Subcutaneous abdominal adipose tissue (tissue), 5 donors: ENCODE data around the gene DNASE1.

Experiments
- H3K27ac ChIP-seq: one replicate; pipeline ENCODE4 v1.7.0; 2013; ENCODE audit warnings: low read depth, mild to moderate bottlenecking, inconsistent platforms, low read length, moderate library complexity
- H3K27me3 ChIP-seq, 5 donors: one replicate each; pipeline ENCODE4 v1.7.0; 2013; ENCODE audit warnings: low read length in 5 of 5, inconsistent platforms in 1 of 5; ENCODE audit not compliant: control insufficient read depth in 5 of 5, insufficient read depth in 4 of 5
- H3K36me3 ChIP-seq, 5 donors: one replicate each; pipeline ENCODE4 v1.7.0; 2013; ENCODE audit warnings: low read length in 5 of 5; ENCODE audit not compliant: control insufficient read depth in 5 of 5, insufficient read depth in 5 of 5
- H3K4me1 ChIP-seq, 5 donors: one replicate each; pipeline ENCODE4 v1.7.0; 2013; ENCODE audit warnings: low read length in 5 of 5, mild to moderate bottlenecking in 3 of 5, moderate library complexity in 1 of 5; ENCODE audit not compliant: control insufficient read depth in 5 of 5, insufficient read depth in 5 of 5
- H3K4me3 ChIP-seq, 5 donors: one replicate each; pipeline ENCODE4 v1.7.0; 2013; ENCODE audit warnings: low read length in 5 of 5, low read depth in 1 of 5
- H3K9ac ChIP-seq, 5 donors: one replicate each; pipeline ENCODE4 v1.7.0; 2013; ENCODE audit warnings: low read length in 5 of 5, mild to moderate bottlenecking in 4 of 5, moderate library complexity in 3 of 5
- H3K9me3 ChIP-seq, 5 donors: one replicate each; pipeline ENCODE4 v1.7.0; 2013; ENCODE audit warnings: low read length in 5 of 5; ENCODE audit not compliant: control insufficient read depth in 5 of 5
- donor health status: healthy.
- donor health status: healthy.
- donor health status: healthy.
- donor health status: healthy.
- donor health status: healthy.

The DNASE1 gene

DNA sequence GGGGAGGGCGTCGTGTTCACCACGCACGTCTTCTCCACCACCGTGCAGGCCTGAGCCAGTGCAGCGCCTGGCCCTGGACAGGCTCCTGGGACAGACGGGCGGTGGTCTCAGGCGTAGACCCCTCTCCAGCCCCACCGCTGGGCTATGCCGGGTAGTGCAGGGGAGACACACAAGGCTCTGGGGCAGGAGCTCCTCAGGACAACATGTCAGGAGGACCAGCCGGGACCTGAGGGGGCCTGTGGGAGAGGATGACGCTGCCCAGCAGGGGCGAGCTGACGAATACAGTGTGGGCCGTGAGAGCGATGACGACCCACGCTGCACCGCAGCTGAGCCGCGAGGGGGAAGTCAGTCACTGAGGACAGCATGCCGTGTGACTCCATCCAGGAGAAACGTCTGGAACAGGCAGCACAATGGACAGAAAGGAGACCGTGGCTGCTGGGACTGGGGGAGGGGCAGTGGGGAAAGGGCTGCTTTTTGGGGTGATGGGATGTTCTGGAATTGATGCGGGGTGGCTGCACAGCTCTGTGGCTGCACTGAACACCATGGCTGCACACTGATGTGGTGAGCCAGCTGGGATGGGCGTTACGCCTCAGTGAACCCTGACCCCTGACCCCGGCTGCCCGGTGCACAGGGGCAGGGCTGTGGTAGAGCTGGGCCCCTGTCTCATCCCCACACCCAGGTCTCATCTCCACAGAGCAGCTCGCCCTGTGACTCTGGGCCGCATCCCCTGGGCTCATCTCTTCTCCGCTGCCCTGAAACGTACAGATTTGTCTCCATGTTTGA lies 20.2 kb downstream of the DNASE1 start:
- H3K27me3 ChIP-seq: no peaks in the 10 kb centered on the region
- H3K36me3 ChIP-seq: peaks cover 0 to 81% (median 68%) of the 10 kb centered on the region in 5 donors
- H3K4me3 ChIP-seq: no peak overlapping the region

DNA sequence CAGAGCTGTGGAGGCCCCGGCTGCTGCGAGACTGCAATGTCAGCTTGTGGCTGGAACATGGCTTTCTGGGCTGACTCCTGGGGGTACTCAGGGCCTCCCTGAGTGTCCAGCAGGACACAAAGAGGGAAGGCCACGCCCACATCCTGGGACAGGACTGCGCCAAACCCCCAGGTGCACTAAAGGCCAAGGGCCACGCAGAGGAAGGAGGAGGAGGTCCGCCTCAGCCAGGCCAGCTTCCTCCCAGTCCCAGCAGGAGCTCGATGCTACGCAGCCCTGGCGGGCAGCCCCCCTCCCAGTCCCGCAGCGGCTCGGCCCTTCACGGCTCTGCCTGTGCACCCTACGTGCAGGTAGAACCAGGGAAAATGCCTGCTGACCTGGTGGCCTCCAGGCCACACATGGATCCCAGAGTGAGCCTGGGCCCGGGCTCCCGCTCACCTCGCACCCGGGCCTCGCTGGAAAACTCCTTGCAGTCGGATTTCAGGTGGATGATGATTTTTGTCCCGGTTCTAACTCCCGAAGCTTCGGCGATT lies 21.2 kb downstream of the DNASE1 start:
- peaks cover 0 to 40% (median 2%) of the 10 kb centered on the region in 5 donors for H3K4me1 ChIP-seq
- H3K4me3 ChIP-seq: no peak overlapping the region
- H3K27ac ChIP-seq: no peak overlapping the region
- peaks cover 0 to 86% (median 71%) of the 10 kb centered on the region in 5 donors for H3K36me3 ChIP-seq
- peak overlapping the region in 1 of 5 donors; percentile 30 for H3K9ac ChIP-seq
- no peaks in the 10 kb centered on the region for H3K27me3 ChIP-seq
- H3K9me3 ChIP-seq: no peaks in the 10 kb centered on the region

More for the DNA sequence above, 20.2 kb downstream of the DNASE1 start:
- H3K4me1 ChIP-seq: peaks cover 0 to 31% (median 2%) of the 10 kb centered on the region in 5 donors
- no peak overlapping the region for H3K27ac ChIP-seq
- H3K9me3 ChIP-seq: no peaks in the 10 kb centered on the region
- no peak overlapping the region for H3K9ac ChIP-seq

DNA sequence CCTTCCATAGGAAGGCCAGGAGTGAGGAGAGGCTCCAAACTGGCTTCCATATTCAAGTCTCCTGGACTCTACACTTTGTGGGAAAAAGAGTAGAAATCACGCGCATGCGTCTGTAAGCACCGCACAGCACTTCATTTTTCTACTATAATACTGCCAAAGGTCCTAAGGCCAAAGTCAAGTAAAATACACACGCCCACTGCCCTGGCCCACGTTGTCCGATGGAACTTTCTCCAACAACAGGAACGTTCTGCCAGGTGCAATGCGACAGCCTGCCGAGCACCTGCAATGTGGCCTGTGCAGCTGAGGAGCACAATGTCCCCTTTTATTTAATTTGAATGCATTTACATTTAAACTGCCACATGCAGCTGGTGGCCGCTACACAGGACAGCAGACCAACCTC lies 23.5 kb downstream of the DNASE1 start:
- Histone ChIP-seq H3K4me1 (peaks cover 4 to 52% (median 9%) of the 10 kb centered on the region in 5 donors), H3K27ac (no peak overlapping the region), H3K9me3 (no peaks in the 10 kb centered on the region), H3K36me3 (peaks cover 0 to 73% (median 52%) of the 10 kb centered on the region in 5 donors), H3K9ac (no peak overlapping the region), H3K27me3 (no peaks in the 10 kb centered on the region), H3K4me3 (no peak overlapping the region)

DNA sequence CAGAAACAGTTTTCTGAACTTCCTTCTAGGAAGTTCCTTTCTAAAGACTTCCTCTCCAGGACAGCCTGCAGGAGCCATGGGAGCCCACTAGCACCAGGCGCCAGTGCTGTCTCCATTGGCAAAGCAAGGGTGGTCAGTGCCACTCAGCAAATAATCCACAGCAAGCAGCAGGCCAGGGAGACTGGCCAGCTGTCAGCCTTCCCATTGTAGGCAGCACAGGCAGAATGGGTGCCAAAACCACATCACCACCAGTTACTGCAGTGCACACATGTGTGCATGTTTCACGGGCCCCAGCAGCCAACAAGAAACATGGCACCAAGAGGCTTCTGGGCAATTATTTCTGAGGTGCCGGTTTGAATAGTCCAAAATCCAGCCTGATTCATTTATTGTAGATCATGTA lies 26.7 kb downstream of the DNASE1 start:
- peaks cover 4 to 40% (median 9%) of the 10 kb centered on the region in 5 donors for H3K4me1 ChIP-seq
- H3K9ac ChIP-seq: no peak overlapping the region
- H3K27ac ChIP-seq: no peak overlapping the region
- peaks cover 0 to 62% (median 39%) of the 10 kb centered on the region in 5 donors for H3K36me3 ChIP-seq
- no peaks in the 10 kb centered on the region for H3K9me3 ChIP-seq
- no peak overlapping the region for H3K4me3 ChIP-seq
- no peaks in the 10 kb centered on the region for H3K27me3 ChIP-seq

DNA sequence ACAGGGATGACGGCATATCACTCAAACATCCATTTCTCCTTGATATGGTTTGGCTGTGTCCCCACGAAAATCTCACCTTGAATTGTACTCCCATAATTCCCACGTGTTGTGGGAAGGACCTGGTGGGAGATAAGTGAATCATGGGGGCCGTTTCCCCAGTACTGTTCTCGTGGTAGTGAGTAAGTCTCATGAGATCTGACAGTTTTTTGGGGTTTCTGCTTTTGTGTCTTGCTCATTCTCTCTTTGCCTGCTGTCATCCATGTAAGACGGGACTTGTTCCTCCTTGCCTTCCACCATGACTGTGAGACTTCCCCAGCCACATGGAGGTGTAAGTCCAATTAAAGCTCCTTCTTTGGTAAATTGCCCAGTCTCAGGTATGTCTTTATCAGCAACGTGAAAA lies 32.5 kb downstream of the DNASE1 start:
- Histone ChIP-seq H3K9me3 (no peaks in the 10 kb centered on the region), H3K36me3 (peaks cover 0 to 39% (median 28%) of the 10 kb centered on the region in 5 donors), H3K4me3 (no peak overlapping the region), H3K27me3 (no peaks in the 10 kb centered on the region), H3K27ac (no peak overlapping the region), H3K9ac (no peak overlapping the region), H3K4me1 (peaks cover 0 to 26% (median 21%) of the 10 kb centered on the region in 5 donors)

DNA sequence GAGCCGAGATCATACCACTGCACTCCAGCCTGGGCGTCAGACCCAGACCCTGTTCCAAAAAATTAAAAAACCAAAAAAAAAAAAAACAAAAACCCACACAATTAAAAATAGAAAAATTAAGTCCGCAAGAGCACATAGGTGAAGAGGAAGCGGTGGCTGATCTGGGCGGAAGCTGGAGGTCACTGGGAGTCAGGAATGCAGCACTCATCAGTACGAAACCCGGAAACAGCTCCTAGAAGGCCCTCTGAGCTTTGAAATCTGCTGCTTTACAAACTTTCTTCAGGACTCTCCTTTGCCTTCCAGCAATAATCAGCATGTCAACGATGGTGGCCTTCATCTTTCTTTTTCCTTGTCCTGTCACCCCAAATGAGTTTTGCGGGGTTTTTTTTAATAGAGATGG lies 33.3 kb downstream of the DNASE1 start:
- Histone ChIP-seq H3K27ac (no peak overlapping the region), H3K27me3 (no peaks in the 10 kb centered on the region), H3K36me3 (peaks cover 0 to 34% (median 28%) of the 10 kb centered on the region in 5 donors), H3K4me1 (peaks cover 0 to 26% (median 21%) of the 10 kb centered on the region in 5 donors), H3K9me3 (no peaks in the 10 kb centered on the region), H3K4me3 (no peak overlapping the region), H3K9ac (no peak overlapping the region)

DNA sequence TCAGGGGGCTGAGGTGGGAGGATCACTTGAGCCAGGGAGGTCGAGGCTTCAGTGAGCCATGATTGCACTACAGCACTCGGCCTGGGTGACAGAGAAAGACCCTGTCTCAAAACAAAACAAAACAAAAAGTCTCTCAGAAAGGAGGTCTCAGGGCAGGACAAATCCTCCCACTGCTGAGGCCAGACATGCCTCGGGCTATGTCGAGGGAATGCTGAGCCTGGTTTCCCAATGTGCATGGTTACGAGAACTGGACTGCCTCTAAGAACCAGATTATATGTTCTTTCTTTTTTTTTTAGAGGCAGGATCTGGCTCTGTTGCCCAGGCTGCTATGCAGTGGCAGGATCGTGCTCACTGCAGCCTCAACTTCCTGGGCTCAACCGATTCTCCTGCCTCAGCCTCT lies 35.2 kb downstream of the DNASE1 start:
- H3K36me3 ChIP-seq: peaks cover 0 to 31% (median 25%) of the 10 kb centered on the region in 5 donors
- H3K27ac ChIP-seq: no peak overlapping the region
- H3K4me1 ChIP-seq: peaks cover 0 to 26% (median 21%) of the 10 kb centered on the region in 5 donors
- H3K27me3 ChIP-seq: no peaks in the 10 kb centered on the region
- H3K9ac ChIP-seq: no peak overlapping the region
- H3K4me3 ChIP-seq: no peak overlapping the region
- H3K9me3 ChIP-seq: no peaks in the 10 kb centered on the region

DNA sequence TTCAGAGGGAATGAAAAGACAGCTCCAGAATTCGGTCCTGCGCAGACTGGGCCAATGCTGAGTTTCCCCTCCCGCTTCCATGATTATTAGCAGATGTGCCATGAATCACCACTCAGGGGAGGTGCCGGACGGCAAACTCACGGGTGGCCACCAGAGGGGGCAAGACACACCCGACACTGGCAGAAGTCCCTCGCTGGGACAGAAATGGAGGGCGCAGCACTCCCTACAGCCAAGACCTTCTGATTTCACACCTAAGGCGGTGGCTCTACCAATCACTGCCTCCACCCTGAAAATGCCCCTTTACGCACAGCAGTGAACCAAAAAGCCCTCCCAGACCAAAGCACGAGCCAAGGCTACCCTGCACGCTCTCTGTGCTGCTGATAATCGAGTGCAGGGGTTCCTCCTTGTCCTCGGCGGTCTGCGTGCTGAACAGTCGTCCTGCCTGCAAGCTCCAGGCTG lies 36.0 kb downstream of the DNASE1 start:
- peaks cover 0 to 28% (median 17%) of the 10 kb centered on the region in 5 donors for H3K36me3 ChIP-seq
- H3K4me3 ChIP-seq: peak overlapping the region; percentile 65 to 88 (median 68)
- H3K27ac ChIP-seq: no peak overlapping the region
- H3K27me3 ChIP-seq: no peaks in the 10 kb centered on the region
- peaks cover 0 to 26% (median 21%) of the 10 kb centered on the region in 5 donors for H3K4me1 ChIP-seq
- H3K9ac ChIP-seq: peak overlapping the region in 4 of 5 donors; percentile 12 to 66 (median 56)
- no peaks in the 10 kb centered on the region for H3K9me3 ChIP-seq

DNA sequence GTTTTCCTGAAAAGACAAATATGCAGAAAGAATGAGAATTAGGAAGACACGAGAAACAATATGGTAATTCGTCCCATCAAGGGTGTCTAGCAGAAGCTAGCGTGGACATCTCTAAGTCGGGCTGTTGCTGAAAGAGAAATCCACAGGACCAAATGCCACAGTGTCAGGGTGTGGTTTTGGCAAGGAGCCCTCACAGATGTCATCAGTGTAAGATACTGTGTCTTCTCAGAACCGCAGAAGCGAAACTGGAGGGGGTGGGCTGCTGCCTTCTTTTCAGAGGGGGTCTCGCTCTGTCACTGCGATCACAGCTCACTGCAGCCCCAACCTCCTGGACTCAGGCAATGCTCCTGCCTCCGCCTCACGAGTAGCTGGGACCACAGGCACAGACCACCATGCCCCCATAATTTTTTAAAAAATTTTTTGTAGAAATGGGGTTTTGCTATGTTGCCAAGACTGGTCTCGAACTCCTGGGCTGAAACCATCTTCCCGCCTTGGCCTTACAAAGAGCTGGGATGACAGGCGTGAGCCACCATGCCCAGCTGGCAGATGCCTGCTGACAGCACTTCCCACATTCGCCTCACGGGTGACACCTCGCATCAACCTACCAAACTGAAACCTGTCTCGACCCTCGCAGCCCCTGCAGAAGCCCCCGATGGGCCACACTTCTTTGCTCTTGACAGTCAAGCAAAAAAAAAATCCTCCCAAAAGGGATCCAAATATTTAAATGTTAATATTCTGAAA lies 36.7 kb downstream of the DNASE1 start:
- Histone ChIP-seq H3K9ac (peak overlapping the region in 2 of 5 donors; percentile 60 to 66), H3K36me3 (peaks cover 0 to 22% (median 11%) of the 10 kb centered on the region in 5 donors), H3K4me3 (peak overlapping the region; percentile 65 to 88 (median 68))

More for the DNA sequence above, 36.7 kb downstream of the DNASE1 start:
- H3K27me3 ChIP-seq: no peaks in the 10 kb centered on the region
- H3K9me3 ChIP-seq: no peaks in the 10 kb centered on the region
- peaks cover 0 to 29% (median 21%) of the 10 kb centered on the region in 5 donors for H3K4me1 ChIP-seq
- H3K27ac ChIP-seq: no peak overlapping the region
